GM19035 (cell line): Measurements from ENCODE around the gene DBR1.
A peak's percentile ranks its signal among the peaks of the same experiment; 100 is the strongest.

Experiments
- ATAC-seq: cut with Tn5 transposase; IDR thresholded peaks from one replicate; pipeline ENCODE4 v1.9.1; 2021; ENCODE audit not compliant: unreplicated experiment

The DBR1 gene

DNA sequence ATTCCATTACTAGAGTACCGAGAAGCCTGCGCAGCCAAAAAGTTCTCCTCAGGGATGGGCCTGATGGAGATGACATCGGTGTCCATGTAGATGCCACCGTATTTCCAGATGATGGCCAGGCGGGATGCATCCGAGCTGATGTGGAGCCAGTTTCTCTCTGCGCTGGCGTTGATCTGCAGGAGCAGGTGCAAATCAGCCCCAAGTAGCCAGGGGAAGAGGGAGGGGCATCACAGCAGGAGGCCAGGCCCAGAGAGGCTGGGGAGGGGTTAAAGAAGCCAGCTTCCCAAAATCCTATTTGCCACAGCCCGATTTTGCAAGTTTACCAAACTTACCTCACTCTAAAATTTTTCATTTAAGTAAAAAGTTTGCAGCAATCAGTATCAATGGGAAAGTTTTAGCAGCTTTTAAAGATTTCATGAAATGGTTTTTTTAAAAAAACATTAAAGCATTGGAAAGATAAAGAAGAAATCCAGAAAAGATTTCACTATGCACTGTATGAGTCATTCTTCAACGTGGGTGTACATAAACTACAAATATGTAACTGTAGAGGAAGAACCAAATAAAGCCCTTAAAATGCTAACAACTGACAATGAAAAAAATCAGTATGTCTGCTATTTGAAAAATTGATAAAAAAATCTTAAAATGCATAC, 49.9 kb downstream of the DBR1 start:
- ATAC-seq: no peak

DNA sequence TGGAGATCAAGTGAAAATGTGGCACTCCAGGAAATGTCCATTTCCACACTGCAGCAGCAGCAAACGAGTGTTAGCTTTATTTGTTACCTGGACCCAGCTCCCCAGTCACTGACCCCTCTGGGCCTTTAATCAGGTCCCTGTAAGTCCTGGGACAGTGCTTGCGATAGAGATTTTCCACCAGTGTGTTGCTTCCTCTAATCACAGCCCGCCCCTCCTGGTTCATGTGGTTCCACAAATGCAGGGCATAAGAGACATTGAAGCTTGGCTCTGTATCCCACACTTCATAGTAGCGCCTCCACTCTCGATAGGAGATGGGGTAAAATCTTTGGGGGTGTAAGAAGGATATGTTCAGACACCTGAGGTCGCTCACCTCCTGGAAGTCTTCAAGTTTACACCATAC, 50.5 kb downstream of the DBR1 start:
- ATAC-seq: no peak

DNA sequence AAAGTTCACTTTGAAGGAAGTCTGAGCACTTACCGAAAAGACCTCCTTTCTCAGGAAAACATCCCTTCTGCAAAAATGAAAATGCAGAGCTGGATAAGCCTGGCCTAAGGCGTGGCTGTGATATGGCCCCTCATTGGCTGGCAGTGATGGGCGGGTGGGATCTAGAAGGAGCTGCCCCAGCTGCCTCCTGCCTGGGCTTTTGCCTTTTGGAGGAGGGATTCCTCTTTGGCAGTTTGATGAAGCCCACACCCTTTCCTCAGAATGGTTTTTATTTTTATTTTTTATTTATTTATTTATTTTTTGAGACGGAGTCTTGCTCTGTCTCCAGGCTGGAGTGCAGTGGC, 55.3 kb downstream of the DBR1 start:
- no peak for ATAC-seq

DNA sequence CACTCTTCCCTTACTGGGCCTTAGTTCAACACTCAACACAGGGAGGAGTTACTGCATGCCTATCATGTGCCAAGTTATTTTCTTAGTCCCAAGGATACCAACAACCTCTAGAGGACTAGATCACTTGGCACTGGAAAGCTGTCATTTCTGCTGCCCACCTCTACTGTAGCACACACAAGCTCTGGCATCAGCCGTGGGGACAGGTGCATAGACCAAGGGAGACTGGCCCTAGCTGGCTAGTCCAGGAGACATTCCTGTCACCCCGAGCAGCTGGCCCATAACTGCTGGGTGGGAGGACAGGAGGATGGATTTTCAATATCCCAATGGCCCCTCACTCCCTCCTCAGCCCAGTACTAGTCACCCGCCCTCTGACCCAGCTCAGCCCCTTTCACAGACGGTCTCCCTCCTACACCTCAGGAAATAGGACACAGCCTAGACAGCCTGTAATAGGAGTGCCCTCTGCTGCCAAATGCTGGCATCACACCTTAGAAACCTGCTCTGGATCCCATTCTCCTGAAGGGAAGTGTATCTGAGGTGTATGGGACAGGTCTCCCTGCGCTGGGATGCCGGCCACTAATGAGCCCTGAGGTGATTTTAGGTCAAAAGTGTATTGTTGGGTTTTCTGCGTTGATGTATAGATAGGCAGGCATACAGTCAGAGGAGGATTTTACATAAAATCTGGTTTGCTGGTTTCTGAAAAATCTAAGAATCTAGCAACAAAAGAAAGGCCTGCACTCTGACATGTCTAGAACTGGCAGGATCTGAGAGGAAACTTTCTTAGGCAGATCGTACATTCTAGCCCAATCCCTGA, 55.9 kb downstream of the DBR1 start:
- peak; percentile 66 for ATAC-seq

DNA sequence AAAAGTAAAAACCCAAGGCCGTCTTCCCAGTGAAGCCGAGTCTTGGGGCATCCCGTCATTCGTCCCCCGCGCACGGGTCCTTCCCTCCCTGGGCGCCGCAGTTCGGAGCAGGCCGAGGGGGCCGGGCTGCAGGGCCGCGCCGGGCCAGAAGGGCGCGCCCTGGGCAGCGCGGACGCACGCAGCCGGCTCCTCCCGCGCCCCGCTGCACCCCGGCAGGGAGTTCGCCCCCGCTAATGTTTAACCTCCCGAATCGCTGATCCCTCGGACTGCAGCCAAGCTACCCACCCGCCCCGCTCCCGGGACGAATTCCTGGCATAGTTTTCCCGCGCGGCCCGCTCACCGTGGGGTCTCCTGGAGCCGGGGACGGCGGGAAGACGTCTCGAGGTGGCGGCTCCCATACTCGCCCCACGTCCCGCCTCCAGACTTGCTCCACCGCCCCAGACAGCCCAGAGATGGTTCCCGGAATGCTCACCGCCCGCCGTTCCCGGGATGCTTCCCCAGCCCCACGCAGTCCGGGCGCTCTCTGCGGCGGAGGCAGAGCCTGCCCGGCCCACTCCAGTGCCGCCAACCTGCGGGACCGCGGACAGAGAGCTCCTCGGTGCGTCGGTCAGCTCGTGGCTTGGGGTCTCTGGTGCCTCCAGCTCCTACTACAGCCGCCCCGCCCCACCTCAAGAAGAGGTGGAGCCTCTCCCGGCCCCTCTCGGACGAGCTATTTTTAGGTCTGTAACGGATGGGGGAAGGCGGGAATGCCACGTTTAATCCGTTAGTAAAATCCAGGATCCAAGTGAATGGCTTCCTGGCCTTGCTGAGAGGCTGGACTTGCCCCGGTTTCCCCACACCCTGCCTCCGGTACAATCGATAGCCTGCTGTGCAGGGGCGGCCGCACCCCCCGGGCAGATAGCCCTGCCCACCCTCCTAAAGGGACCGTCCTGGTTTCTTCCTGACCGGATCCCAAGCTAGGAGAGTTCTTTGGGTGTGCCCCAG, 59.4 kb downstream of the DBR1 start, which contains the start of gene DZIP1L:
DZIP1L (minus strand) TSS at position 621 of the 984 bp plus-strand sequence. CDS start 11,637 bp downstream, outside the sequence.
- peak; percentile 87 for ATAC-seq

DNA sequence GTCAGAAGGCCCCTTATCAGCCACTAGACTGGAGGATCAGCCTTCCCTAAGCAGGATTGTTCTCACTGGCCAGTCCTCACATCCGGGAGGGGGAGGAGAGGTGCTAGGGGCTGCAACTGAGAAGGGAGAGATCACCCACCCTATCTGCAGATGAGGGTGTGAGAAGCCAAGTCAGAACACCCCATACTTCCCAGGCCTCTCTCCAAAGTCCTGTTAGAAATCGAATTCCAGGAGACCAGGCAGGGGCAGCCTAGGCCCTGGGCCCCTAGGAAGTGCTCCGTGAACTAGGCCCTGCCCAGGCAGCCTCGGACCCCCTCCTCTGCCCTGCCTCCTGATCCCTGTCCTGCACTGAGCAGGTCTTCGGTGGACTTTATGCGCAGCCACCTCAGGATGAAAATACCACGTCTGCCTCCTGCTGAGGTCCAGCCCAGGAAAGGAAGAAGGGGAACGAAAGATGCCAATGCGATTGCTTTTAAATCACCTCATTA, 60.2 kb downstream of the DBR1 start:
- ATAC-seq: no peak

DNA sequence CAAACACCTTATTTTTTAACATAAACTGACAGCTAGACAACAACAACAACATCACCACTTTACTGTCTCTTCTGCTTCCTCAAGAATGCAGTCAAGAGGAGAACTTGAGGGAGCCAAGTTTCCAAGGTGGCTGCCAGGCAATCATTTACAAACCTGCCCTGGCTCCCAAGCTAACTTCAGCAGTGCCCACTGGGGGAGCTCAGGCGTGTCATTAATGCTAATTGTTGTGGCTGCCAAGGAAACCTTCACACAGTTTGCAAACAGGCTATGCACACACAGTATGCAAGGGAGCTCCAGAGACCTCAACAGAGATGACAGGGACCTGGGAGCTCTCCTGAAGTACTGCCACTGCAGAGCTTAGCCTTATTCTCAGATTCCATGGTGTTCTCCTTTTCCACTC, 61.4 kb downstream of the DBR1 start:
- ATAC-seq: no peak

DNA sequence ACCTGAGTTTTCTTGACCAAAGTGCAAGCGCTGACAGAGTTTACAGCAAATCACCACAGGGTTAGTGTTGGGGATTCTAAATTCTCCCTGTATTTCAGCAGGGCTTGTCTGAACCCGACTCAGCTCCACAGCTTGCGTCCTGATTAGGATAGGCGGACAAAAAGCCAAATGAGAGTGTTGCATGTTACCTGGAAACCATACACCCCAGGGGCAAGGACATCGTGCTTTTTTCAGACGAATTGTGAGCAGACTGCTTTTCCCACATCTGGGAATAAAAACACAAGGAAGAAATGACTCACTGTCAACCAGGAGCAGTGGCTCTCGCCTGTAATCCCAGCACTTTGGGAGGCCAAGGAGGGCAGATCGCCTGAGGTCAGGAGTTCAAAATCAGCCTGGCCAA, 62.4 kb downstream of the DBR1 start:
- no peak for ATAC-seq
